Measurements from ENCODE around the gene PPP2R5E.

GRCh38 chr14:63510538-63510937 lies 32.6 kb downstream of the PPP2R5E start:
- TF ChIP-seq CTCF (IDR thresholded peaks at IDR 0.05) (no peak), POLR2A (IDR thresholded peaks at IDR 0.05) (no peak), POLR2AphosphoS5 (IDR thresholded peaks at IDR 0.05) (no peak), EP300 (IDR thresholded peaks at IDR 0.05; ENCODE audit: low read depth) (no peak)

Data from transverse colon (tissue), 4 donors.